Embryonic facial prominence (tissue), 1 donor: ENCODE measurements around the gene ATP9A.
"Not testable (repeated sequence)": the region's sequence is repeated elsewhere in the genome, so short reads cannot be mapped to it uniquely, and the experiment has no call there.

Experiments
- DNase-seq: peaks from one replicate; pipeline ENCODE4 v3.0.0-alpha.2; 2016; ENCODE audit errors: extremely low spot score

Gene ATP9A

GRCh38 chr20:51578145-51578459 is 190.1 kb downstream of the ATP9A start:
- DNase-seq, result no peak

GRCh38 chr20:51577432-51578144 is 190.6 kb downstream of the ATP9A start:
- no peak for DNase-seq

- no peak for DNase-seq
Measured at GRCh38 chr20:51575486-51575885, 192.7 kb downstream of the ATP9A start.

GRCh38 chr20:51574248-51575033 is 193.7 kb downstream of the ATP9A start:
- no peak for DNase-seq

- no peak for DNase-seq
Measured at GRCh38 chr20:51573576-51574243, 194.5 kb downstream of the ATP9A start.

GRCh38 chr20:51571460-51571794 is 196.8 kb downstream of the ATP9A start:
- no peak for DNase-seq

DNA sequence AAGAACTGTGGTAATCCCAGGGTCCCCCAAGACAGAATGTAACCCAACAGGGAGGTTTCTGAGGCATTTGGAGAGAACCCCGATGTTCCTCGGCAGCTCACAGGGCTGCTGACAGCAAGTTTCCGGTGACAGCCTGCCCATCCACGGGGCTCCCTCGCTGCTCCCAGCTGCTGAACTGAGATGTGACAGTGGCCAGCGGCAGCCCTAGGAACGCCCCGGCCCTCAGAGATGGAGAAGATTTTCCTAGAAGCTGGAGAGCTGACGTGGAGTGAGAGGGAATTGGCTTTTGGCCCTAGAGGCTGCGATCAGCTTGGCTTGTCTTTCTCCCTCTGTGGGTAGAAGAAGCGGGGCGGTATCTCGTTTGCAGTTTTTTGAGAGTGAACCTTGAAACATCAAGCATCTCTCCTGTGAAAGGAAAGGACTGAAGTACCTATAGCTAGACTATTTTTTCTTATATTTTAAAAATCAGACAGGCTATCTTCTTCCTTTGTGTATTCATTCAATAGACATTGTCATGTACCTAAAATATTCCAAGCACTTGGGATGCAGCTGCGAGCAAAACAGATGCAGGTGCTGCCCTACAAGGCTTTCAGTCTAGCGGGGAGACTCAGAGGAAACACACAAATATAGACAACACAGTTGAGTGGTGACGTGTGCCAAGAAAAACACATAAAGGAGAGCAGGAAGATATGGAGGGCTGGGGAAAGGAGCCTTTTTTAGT is 197.3 kb downstream of the ATP9A start:
- no peak for DNase-seq

- no peak for DNase-seq
Measured at GRCh38 chr20:51569815-51570738, 198.1 kb downstream of the ATP9A start.

DNA sequence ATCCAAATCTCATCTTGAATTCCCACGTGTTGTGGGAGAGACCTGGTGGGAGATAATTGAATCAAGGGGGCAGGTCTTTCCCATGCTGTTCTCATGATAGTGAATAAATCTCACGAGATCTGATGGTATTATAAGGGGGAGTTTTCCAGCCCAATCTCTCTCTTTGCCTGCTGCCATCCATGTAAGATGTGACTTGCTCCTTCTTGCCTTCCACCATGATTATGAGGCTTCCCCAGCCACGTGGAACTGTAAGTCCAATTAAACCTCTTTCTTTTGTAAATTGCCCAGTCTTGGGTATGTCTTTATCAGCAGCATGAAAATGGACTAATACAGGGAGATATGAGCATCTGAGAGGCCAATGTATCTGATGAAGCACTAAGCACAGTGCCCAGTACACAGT is 199.7 kb downstream of the ATP9A start:
- not testable (repeated sequence) for DNase-seq

DNA sequence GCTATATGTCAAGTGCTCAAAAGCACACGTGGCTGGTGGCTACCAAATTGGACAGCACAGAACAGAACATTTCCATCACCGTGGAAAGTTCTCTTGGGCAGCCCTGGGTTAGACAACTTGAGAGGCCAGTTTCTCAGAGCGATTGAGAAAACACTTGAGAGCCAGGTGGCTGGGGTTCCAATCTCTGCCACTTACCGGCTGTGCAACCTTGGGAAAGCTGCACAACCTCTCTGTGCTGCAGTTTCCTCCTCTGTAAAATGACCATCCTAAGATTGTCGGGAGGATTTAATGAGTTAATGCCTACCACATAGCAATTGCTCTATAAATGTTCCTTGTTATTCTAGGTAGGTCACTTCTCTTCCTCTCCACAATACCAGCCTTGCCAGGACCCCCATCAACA is 200.6 kb downstream of the ATP9A start:
- no peak for DNase-seq

DNA sequence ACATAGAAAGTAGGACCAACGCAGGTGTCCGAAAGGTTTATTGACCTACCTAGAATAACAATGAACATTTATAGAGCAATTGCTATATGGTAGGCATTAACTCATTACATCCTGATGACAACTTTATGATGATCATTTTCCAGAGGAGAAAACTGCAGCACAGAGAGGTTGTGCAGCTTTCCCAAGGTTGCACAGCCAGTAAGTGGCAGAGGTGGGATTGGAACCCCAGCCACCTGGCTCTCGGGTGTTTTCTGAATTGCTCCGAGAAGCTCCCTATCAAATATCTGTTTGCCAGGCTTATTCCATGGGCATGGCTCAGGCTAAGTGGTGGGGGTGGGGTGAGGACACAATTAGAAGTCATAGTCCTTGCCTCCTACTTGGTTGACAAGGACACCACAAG is 201.6 kb downstream of the ATP9A start:
- DNase-seq, result no peak

- DNase-seq, result no peak
Measured at GRCh38 chr20:51565298-51566144, 202.7 kb downstream of the ATP9A start.

GRCh38 chr20:51563486-51564332 is 204.5 kb downstream of the ATP9A start:
- DNase-seq, result peak; percentile 46

GRCh38 chr20:51563174-51563485 is 205.1 kb downstream of the ATP9A start:
- DNase-seq, result no peak

DNA sequence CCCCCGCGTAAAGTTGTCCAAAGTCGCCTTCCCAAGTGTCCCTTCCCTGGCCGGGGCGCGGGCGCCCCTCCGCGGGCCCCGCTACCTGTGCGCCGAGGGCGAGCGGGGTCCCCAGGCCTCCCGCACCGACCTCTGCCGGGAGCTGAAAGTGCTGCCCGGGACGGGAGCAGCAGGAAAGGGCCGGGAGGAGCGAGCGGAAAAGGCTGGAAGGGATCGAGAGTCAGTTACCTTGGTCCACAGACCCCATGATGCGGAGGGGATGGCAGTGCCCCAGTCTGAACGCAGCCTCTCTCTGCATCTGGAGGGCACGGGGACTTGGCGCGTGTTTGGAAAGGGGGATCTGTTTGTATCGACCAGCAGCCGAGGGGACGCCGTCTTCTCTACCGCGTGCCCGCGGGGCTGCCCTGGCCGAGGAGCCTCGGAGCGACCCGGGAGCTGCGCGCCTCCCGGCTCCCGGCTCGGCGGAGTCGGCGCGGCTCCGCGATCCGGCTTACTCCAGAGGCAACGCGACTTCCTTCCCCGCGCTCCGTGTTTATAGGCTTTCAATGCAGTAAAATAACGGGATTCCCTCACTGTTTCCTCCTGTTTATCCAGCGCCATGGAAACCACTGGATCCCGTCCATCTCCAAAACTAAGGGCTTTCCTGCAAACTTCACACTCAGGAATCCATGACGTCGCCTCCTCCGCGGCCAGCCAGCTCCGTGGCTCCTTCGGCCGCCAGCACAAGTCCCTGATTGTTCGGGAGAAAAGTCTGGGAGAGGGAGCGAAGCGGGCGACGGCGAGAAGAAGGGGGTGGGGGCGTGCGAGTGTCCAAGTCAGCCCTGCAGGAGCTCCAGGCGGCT is 205.6 kb downstream of the ATP9A start:
- peak; percentile 95 for DNase-seq

DNA sequence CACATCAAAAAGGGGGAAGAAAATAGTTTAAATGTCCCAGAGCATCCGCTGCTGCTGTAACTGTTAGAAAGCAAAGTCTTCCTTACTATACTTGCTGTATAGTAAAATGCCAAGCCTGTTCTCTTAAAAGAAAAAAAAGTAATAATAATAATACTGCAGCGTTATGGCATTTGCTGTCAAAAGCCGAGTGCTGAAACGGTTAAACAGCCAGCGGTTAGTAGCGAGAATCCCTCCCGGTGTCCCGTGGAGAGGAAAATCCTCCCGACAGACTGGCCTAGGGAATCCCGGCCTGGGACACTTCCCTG is 206.2 kb downstream of the ATP9A start:
- no peak for DNase-seq

GRCh38 chr20:51560550-51561307 is 207.5 kb downstream of the ATP9A start:
- no peak for DNase-seq

DNA sequence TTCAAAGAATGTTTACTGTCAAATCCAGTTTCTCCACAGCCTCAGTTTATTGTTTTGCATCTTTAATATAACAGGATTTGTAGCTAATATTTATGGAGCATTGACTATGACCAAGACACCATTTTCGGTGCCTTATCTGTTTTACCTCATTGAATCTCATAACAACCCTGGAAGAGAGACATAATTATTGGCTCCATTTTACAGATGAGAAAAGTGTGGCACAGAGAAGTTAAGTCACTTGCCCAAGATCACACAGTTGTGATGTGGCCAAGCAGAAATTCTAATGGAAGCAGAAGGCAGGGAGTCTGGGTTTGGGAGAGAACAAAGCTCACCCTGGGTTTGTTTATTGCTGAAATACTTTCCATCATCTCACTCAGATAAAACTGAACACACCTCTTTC is 208.1 kb downstream of the ATP9A start:
- no peak for DNase-seq
